ENCODE measurements around the gene GINS2.

GINS2 gene

GRCh38 chr16:85735225-85735635, 46.5 kb upstream of the GINS2 start:
- Histone ChIP-seq H3F3A (ENCODE audit: low read depth) (no peaks in the 10 kb centered on the region), H4K20me1 (ENCODE audit: insufficient read depth, low read length, poor library complexity, severe bottlenecking) (no peaks in the 10 kb centered on the region), H2AFZ (ENCODE audit: low read length) (no peak overlapping the region), H3K36me3 (ENCODE audit: insufficient read depth, low read length) (no peaks in the 10 kb centered on the region), H3K9ac (ENCODE audit: low read depth, low read length, poor library complexity, severe bottlenecking) (no peak overlapping the region), H3K79me2 (ENCODE audit: insufficient read depth, low read length) (no peaks in the 10 kb centered on the region), H3K9me2 (replicated peaks; ENCODE audit: low read depth, low read length) (no peaks in the 10 kb centered on the region), H3K4me3 (ENCODE audit: low read length, poor library complexity, severe bottlenecking) (no peak overlapping the region), H3K9me3 (ENCODE audit: insufficient read depth, low read depth, low read length) (no peaks in the 10 kb centered on the region), H3K4me2 (ENCODE audit: low read depth, low read length, poor library complexity, severe bottlenecking) (no peak overlapping the region), H3K4me1 (ENCODE audit: insufficient read depth, low read length, poor library complexity, severe bottlenecking) (peaks cover 3% of the 10 kb centered on the region), H3K27me3 (ENCODE audit: insufficient read depth, low read length, poor library complexity, severe bottlenecking) (no peaks in the 10 kb centered on the region)
- no peak for TF ChIP-seq EZH2phosphoT487 (IDR thresholded peaks at IDR 0.05; ENCODE audit: borderline replicate concordance)
- TF ChIP-seq, protein P1, sequence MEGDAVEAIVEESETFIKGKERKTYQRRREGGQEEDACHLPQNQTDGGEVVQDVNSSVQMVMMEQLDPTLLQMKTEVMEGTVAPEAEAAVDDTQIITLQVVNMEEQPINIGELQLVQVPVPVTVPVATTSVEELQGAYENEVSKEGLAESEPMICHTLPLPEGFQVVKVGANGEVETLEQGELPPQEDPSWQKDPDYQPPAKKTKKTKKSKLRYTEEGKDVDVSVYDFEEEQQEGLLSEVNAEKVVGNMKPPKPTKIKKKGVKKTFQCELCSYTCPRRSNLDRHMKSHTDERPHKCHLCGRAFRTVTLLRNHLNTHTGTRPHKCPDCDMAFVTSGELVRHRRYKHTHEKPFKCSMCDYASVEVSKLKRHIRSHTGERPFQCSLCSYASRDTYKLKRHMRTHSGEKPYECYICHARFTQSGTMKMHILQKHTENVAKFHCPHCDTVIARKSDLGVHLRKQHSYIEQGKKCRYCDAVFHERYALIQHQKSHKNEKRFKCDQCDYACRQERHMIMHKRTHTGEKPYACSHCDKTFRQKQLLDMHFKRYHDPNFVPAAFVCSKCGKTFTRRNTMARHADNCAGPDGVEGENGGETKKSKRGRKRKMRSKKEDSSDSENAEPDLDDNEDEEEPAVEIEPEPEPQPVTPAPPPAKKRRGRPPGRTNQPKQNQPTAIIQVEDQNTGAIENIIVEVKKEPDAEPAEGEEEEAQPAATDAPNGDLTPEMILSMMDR (conservative IDR thresholded peaks at IDR 0.05; ENCODE audit: low read length) = no peak

DNA sequence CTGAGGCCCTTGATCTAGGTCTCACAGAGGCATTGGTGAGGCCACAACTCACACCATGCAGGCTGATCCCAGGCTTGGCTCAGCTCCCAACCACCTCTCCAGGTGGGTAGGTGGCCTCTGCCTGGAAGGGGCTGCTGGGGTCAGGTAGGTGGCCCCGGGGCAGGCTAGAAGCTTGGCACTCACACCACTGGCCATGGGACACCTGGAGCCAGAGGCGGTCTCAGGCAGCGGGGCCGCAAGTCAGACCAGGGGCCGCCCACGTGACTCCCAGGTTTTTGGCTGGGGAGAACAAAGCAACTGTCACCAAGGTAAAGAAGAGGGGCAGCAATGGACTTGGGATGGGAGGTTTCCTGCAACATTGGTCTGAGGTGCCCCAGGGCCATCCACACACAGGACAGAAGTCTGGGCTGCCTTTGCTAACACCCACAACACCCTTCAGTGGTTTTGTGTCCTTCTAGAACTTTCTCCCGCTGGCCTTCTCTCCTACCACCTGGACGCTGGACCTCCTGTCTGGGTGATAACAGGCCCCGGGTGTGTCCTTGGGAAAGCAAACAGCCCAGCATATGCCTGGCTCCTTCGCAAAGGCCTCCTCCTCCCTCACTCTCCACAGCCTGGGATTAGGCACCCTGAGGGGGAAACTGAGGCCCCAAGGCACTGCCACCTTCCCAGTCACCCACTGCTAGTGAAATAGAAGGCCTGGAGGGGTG, 45.7 kb upstream of the GINS2 start:
- no peak overlapping the region for H3K4me3 ChIP-seq (ENCODE audit: low read length, poor library complexity, severe bottlenecking)
- H3K27me3 ChIP-seq (ENCODE audit: insufficient read depth, low read length, poor library complexity, severe bottlenecking) = no peaks in the 10 kb centered on the region
- H3K9ac ChIP-seq (ENCODE audit: low read depth, low read length, poor library complexity, severe bottlenecking) = no peak overlapping the region
- no peak overlapping the region for H3K4me2 ChIP-seq (ENCODE audit: low read depth, low read length, poor library complexity, severe bottlenecking)
- H3K9me3 ChIP-seq (ENCODE audit: insufficient read depth, low read depth, low read length) = no peaks in the 10 kb centered on the region
- no peak overlapping the region for H2AFZ ChIP-seq (ENCODE audit: low read length)
- H4K20me1 ChIP-seq (ENCODE audit: insufficient read depth, low read length, poor library complexity, severe bottlenecking) = no peaks in the 10 kb centered on the region
- H3K36me3 ChIP-seq (ENCODE audit: insufficient read depth, low read length) = no peaks in the 10 kb centered on the region
- peaks cover 3% of the 10 kb centered on the region for H3K4me1 ChIP-seq (ENCODE audit: insufficient read depth, low read length, poor library complexity, severe bottlenecking)
- no peaks in the 10 kb centered on the region for H3F3A ChIP-seq (ENCODE audit: low read depth)
- no peaks in the 10 kb centered on the region for H3K79me2 ChIP-seq (ENCODE audit: insufficient read depth, low read length)
- TF ChIP-seq EZH2phosphoT487 (IDR thresholded peaks at IDR 0.05; ENCODE audit: borderline replicate concordance) = no peak
- TF ChIP-seq, protein P1 (conservative IDR thresholded peaks at IDR 0.05; ENCODE audit: low read length) = no peak
- H3K9me2 ChIP-seq (replicated peaks; ENCODE audit: low read depth, low read length) = no peaks in the 10 kb centered on the region

DNA sequence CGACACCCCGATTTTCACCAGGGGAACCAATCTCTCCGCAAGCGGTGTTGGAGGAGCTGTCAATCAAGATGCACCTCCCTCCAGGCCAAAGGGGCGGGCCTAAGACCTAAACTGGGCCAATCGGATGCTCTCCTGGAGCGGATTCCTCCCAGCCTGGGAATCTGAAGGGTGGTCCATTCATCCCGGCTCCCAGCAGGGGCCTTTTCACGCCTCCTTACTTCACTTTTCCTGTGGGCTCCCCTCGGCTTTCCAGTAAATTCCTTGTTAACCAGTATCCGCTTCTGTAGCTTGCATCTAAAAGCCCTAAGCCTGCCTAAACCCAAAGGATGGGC, 45.1 kb upstream of the GINS2 start:
- no peaks in the 10 kb centered on the region for H3K79me2 ChIP-seq (ENCODE audit: insufficient read depth, low read length)
- no peaks in the 10 kb centered on the region for H3K9me3 ChIP-seq (ENCODE audit: insufficient read depth, low read depth, low read length)
- H3K27me3 ChIP-seq (ENCODE audit: insufficient read depth, low read length, poor library complexity, severe bottlenecking) = no peaks in the 10 kb centered on the region
- H3F3A ChIP-seq (ENCODE audit: low read depth) = no peaks in the 10 kb centered on the region
- TF ChIP-seq, protein P1 (conservative IDR thresholded peaks at IDR 0.05; ENCODE audit: low read length) = no peak
- TF ChIP-seq EZH2phosphoT487 (IDR thresholded peaks at IDR 0.05; ENCODE audit: borderline replicate concordance) = no peak
- H2AFZ ChIP-seq (ENCODE audit: low read length) = no peak overlapping the region
- no peak overlapping the region for H3K4me2 ChIP-seq (ENCODE audit: low read depth, low read length, poor library complexity, severe bottlenecking)
- H3K4me3 ChIP-seq (ENCODE audit: low read length, poor library complexity, severe bottlenecking) = no peak overlapping the region
- H3K36me3 ChIP-seq (ENCODE audit: insufficient read depth, low read length) = no peaks in the 10 kb centered on the region
- H3K9me2 ChIP-seq (replicated peaks; ENCODE audit: low read depth, low read length) = no peaks in the 10 kb centered on the region
- peaks cover 3% of the 10 kb centered on the region for H3K4me1 ChIP-seq (ENCODE audit: insufficient read depth, low read length, poor library complexity, severe bottlenecking)
- no peaks in the 10 kb centered on the region for H4K20me1 ChIP-seq (ENCODE audit: insufficient read depth, low read length, poor library complexity, severe bottlenecking)
- no peak overlapping the region for H3K9ac ChIP-seq (ENCODE audit: low read depth, low read length, poor library complexity, severe bottlenecking)
